ENCODE measurements around the gene NACC2.

GRCh38 chr9:135974220-135974573, 120.9 kb downstream of the NACC2 start:
- TF ChIP-seq, protein P1, sequence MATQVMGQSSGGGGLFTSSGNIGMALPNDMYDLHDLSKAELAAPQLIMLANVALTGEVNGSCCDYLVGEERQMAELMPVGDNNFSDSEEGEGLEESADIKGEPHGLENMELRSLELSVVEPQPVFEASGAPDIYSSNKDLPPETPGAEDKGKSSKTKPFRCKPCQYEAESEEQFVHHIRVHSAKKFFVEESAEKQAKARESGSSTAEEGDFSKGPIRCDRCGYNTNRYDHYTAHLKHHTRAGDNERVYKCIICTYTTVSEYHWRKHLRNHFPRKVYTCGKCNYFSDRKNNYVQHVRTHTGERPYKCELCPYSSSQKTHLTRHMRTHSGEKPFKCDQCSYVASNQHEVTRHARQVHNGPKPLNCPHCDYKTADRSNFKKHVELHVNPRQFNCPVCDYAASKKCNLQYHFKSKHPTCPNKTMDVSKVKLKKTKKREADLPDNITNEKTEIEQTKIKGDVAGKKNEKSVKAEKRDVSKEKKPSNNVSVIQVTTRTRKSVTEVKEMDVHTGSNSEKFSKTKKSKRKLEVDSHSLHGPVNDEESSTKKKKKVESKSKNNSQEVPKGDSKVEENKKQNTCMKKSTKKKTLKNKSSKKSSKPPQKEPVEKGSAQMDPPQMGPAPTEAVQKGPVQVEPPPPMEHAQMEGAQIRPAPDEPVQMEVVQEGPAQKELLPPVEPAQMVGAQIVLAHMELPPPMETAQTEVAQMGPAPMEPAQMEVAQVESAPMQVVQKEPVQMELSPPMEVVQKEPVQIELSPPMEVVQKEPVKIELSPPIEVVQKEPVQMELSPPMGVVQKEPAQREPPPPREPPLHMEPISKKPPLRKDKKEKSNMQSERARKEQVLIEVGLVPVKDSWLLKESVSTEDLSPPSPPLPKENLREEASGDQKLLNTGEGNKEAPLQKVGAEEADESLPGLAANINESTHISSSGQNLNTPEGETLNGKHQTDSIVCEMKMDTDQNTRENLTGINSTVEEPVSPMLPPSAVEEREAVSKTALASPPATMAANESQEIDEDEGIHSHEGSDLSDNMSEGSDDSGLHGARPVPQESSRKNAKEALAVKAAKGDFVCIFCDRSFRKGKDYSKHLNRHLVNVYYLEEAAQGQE (IDR thresholded peaks at IDR 0.05; ENCODE audit: low read depth, low read length) = no peak
- no peak for TF ChIP-seq RELA (IDR thresholded peaks at IDR 0.05; ENCODE audit: borderline replicate concordance, partially characterized antibody)
- TF ChIP-seq FOXM1 (IDR thresholded peaks at IDR 0.05; ENCODE audit: low read depth, low read length) = no peak
- TF ChIP-seq EZH2 (IDR thresholded peaks at IDR 0.05; ENCODE audit: borderline replicate concordance, control insufficient read depth, low read depth, low read length) = no peak
- TF ChIP-seq POLR2AphosphoS5 (IDR thresholded peaks at IDR 0.05; ENCODE audit: low read length) = no peak
- TF ChIP-seq EGR1 (IDR thresholded peaks at IDR 0.05; ENCODE audit: borderline replicate concordance in 1 of 2, low read depth in 2 of 2, low read length in 2 of 2) = no peak
- TF ChIP-seq JUND (IDR thresholded peaks at IDR 0.05; ENCODE audit: low read depth, low read length) = no peak
- TF ChIP-seq GABPA (IDR thresholded peaks at IDR 0.05; ENCODE audit: low read depth) = no peak
- no peak for TF ChIP-seq CTCF (IDR thresholded peaks at IDR 0.05 in 2 of 3, conservative IDR thresholded peaks at IDR 0.05 in 1 of 3; ENCODE audit: control insufficient read depth in 2 of 3, extremely low read depth in 1 of 3, insufficient read depth in 1 of 3, low read depth in 3 of 3, low read length in 3 of 3)
- TF ChIP-seq POLR2A (IDR thresholded peaks at IDR 0.05; ENCODE audit: low read depth, low read length) = no peak

Data from GM12878 (cell line).